ENCODE measurements around the gene WDR1. TPM values are rescaled to one million over a fixed set of nuclear protein-coding genes. Genes with fewer than 3 reads are reported as not detected.

Gene WDR1
- total and polyA plus RNA-seq, 4 experiments from 2014 or later, result 295 to 348 (median 318) TPM

GRCh38 chr4:10151182-10151581 is 34.6 kb upstream of the WDR1 start:
- Histone ChIP-seq H3K27ac (ENCODE audit: low read depth, low read length) (no peak overlapping the region), H3K4me1 (ENCODE audit: insufficient read depth, low read length) (no peaks in the 10 kb centered on the region), H3K36me3 (ENCODE audit: insufficient read depth, low read length) (no peaks in the 10 kb centered on the region), H3K27me3 (ENCODE audit: insufficient read depth, low read length) (no peaks in the 10 kb centered on the region), H3K9me3 (ENCODE audit: control insufficient read depth in 1 of 2, low read length in 2 of 2) (no peaks in the 10 kb centered on the region), H3K4me3 (ENCODE audit: low read length in 2 of 2) (no peak overlapping the region)
- ChIA-PET POLR2A (ENCODE audit: partially characterized antibody) (no interaction called here), CTCF (ENCODE audit: partially characterized antibody) (interaction anchor here (1.5 to 2.7 kb wide), 3 partner anchors 9 to 387 kb away, joined by 4 to 9 read pairs (median 6); partner anchors contain the start of gene WDR1)
- Mint-ChIP-seq H3K36me3 (no peaks in the 10 kb centered on the region), H3K4me3 (no peak overlapping the region), H3K9me3 (no peaks in the 10 kb centered on the region), H3K27me3 (peaks cover 0 to 1% of the 10 kb centered on the region in 2 donors), H3K4me1 (no peaks in the 10 kb centered on the region), H3K27ac (no peak overlapping the region)
- no peak for DNase-seq
- intact Hi-C loops (cut with micrococcal nuclease), result no loop called here

DNA sequence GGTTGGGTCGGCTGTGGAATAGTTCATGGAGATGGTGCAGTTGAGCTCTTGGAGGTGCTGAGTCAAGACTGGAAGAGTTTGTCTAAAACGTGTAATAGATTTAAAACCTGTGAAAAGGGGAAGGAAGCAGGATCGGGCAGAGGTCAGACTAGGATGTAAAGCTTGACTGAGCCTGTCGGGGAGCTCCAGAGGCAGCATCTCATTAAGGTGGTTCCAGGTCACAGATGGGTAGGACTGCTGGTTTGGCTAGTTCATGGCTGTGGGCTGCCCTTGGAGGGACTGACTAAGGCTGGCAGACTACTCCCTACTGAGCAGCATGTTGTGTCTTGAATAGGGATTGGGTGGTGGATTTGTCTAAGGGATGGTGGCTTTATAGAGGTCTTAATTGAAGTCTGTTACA is 28.4 kb upstream of the WDR1 start:
- no peaks in the 10 kb centered on the region for H3K4me1 Mint-ChIP-seq
- H3K9me3 ChIP-seq (ENCODE audit: control insufficient read depth in 1 of 2, low read length in 2 of 2), result no peaks in the 10 kb centered on the region
- ChIA-PET POLR2A (ENCODE audit: partially characterized antibody) (no interaction called here), CTCF (ENCODE audit: partially characterized antibody) (interaction anchor here (1.0 kb wide), 1 partner anchor 15 kb away, joined by 3 read pairs; no protein-coding TSS in a partner anchor)
- H3K36me3 Mint-ChIP-seq, result no peaks in the 10 kb centered on the region
- DNase-seq, result no peak
- H3K27ac Mint-ChIP-seq, result no peak overlapping the region
- no peaks in the 10 kb centered on the region for H3K27me3 ChIP-seq (ENCODE audit: insufficient read depth, low read length)
- H3K9me3 Mint-ChIP-seq, result no peaks in the 10 kb centered on the region
- peaks cover 0 to 2% of the 10 kb centered on the region in 2 donors for H3K27me3 Mint-ChIP-seq
- H3K4me3 ChIP-seq (ENCODE audit: low read length in 2 of 2), result no peak overlapping the region
- no peak overlapping the region for H3K4me3 Mint-ChIP-seq
- intact Hi-C loops (cut with micrococcal nuclease), result no loop called here
- H3K4me1 ChIP-seq (ENCODE audit: insufficient read depth, low read length), result no peaks in the 10 kb centered on the region
- no peaks in the 10 kb centered on the region for H3K36me3 ChIP-seq (ENCODE audit: insufficient read depth, low read length)
- no peak overlapping the region for H3K27ac ChIP-seq (ENCODE audit: low read depth, low read length)

DNA sequence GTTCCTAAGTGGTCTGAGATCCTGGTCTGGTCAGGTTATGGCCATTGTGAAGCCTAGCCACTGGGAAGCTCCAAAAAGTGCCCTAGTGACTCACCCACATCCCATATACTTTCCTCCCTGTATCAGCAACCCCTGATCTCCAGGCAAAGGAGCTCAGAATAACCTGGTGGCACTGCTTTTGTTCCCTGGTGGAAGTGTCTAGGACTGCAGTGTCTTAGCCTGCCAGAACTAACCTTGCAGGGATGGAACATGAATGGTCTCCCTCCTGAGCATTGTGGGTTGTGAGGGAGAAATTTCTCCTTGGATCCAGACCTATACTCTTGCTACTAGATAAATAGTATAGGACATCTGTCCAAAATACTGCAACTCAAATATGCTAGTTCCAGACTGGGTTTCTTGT is 27.9 kb upstream of the WDR1 start:
- intact Hi-C loops (cut with micrococcal nuclease), result no loop called here
- no peaks in the 10 kb centered on the region for H3K4me1 Mint-ChIP-seq
- Histone ChIP-seq H3K4me3 (ENCODE audit: low read length in 2 of 2) (no peak overlapping the region), H3K27ac (ENCODE audit: low read depth, low read length) (no peak overlapping the region), H3K36me3 (ENCODE audit: insufficient read depth, low read length) (no peaks in the 10 kb centered on the region), H3K4me1 (ENCODE audit: insufficient read depth, low read length) (no peaks in the 10 kb centered on the region), H3K27me3 (ENCODE audit: insufficient read depth, low read length) (no peaks in the 10 kb centered on the region), H3K9me3 (ENCODE audit: control insufficient read depth in 1 of 2, low read length in 2 of 2) (no peaks in the 10 kb centered on the region)
- CTCF ChIA-PET (ENCODE audit: partially characterized antibody), result interaction anchor here (1.0 kb wide), 1 partner anchor 15 kb away, joined by 3 read pairs; no protein-coding TSS in a partner anchor
- no peak overlapping the region for H3K4me3 Mint-ChIP-seq
- no peaks in the 10 kb centered on the region for H3K9me3 Mint-ChIP-seq
- H3K27me3 Mint-ChIP-seq, result peaks cover 0 to 2% of the 10 kb centered on the region in 2 donors
- DNase-seq, result no peak
- POLR2A ChIA-PET (ENCODE audit: partially characterized antibody), result no interaction called here
- no peak overlapping the region for H3K27ac Mint-ChIP-seq
- no peaks in the 10 kb centered on the region for H3K36me3 Mint-ChIP-seq

GRCh38 chr4:10143171-10143570 is 26.6 kb upstream of the WDR1 start:
- ChIA-PET POLR2A (ENCODE audit: partially characterized antibody) (no interaction called here), CTCF (ENCODE audit: partially characterized antibody) (interaction anchor here (1.0 to 1.5 kb wide), 3 partner anchors 11 to 22 kb away, joined by 3 to 4 read pairs (median 3); no protein-coding TSS in a partner anchor)
- Histone ChIP-seq H3K4me1 (ENCODE audit: insufficient read depth, low read length) (no peaks in the 10 kb centered on the region), H3K27ac (ENCODE audit: low read depth, low read length) (no peak overlapping the region), H3K27me3 (ENCODE audit: insufficient read depth, low read length) (no peaks in the 10 kb centered on the region), H3K36me3 (ENCODE audit: insufficient read depth, low read length) (no peaks in the 10 kb centered on the region), H3K9me3 (ENCODE audit: control insufficient read depth in 1 of 2, low read length in 2 of 2) (no peaks in the 10 kb centered on the region), H3K4me3 (ENCODE audit: low read length in 2 of 2) (no peak overlapping the region)
- Mint-ChIP-seq H3K27ac (no peak overlapping the region), H3K9me3 (no peaks in the 10 kb centered on the region), H3K36me3 (no peaks in the 10 kb centered on the region), H3K4me1 (no peaks in the 10 kb centered on the region), H3K4me3 (no peak overlapping the region), H3K27me3 (peaks cover 0 to 2% of the 10 kb centered on the region in 2 donors)
- no peak for DNase-seq
- intact Hi-C loops (cut with micrococcal nuclease), result no loop called here

DNA sequence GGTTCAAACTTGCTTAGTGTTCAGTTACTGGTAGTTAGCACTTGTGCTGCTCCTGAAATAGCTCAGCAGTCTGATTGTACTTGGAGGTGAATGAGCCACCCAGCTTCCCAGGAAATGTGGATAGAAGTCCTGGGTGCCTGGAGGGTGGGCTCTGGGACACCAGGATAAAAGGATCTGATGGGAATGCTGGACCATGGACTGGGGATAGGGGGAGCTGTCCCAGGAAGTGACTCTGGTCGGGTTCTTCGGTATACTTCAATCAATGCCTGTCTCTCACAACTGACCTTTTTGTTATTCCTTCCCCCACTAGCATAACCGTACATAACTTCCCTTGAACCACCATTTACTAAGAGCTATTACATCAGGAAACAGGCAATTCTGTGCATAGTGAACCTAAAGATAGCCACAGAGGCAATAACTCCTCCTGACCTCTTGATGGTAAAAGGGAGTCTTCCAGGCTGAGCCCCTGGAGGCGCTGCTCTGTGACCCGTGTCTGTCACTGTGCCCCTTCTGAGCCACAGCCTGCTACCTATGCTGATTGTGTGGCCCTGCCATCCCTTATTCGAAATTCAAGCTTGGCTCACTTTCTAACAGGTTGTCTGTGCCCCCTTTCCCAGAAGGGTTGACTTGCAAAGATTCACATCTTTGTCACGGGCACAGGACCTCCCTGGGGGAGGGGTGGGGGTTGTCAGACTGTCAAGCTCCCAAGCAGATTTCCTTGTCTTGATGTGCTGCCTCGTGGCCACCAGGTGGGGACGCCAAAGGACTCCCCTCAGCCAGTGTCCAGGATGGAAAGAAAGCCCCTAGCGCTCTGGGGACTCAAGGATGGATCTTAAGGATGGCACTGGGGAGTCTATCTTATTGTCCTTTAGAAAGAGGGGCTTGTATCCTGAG is 24.5 kb upstream of the WDR1 start:
- Histone ChIP-seq H3K27ac (ENCODE audit: low read depth, low read length) (no peak overlapping the region), H3K36me3 (ENCODE audit: insufficient read depth, low read length) (no peaks in the 10 kb centered on the region), H3K4me1 (ENCODE audit: insufficient read depth, low read length) (no peaks in the 10 kb centered on the region), H3K4me3 (ENCODE audit: low read length in 2 of 2) (no peak overlapping the region), H3K9me3 (ENCODE audit: control insufficient read depth in 1 of 2, low read length in 2 of 2) (no peaks in the 10 kb centered on the region), H3K27me3 (ENCODE audit: insufficient read depth, low read length) (no peaks in the 10 kb centered on the region)
- no peak overlapping the region for H3K27ac Mint-ChIP-seq
- no peak overlapping the region for H3K4me3 Mint-ChIP-seq
- POLR2A ChIA-PET (ENCODE audit: partially characterized antibody), result no interaction called here
- H3K36me3 Mint-ChIP-seq, result no peaks in the 10 kb centered on the region
- DNase-seq, result no peak
- intact Hi-C loops (cut with micrococcal nuclease), result no loop called here
- H3K4me1 Mint-ChIP-seq, result no peaks in the 10 kb centered on the region
- H3K27me3 Mint-ChIP-seq, result peaks cover 0 to 4% of the 10 kb centered on the region in 2 donors
- CTCF ChIA-PET (ENCODE audit: partially characterized antibody), result interaction anchor here (1.6 kb wide), 1 partner anchor 17 kb away, joined by 4 read pairs; no protein-coding TSS in a partner anchor
- no peaks in the 10 kb centered on the region for H3K9me3 Mint-ChIP-seq

- H3K27ac ChIP-seq (ENCODE audit: low read depth, low read length), result no peak overlapping the region
- no peak overlapping the region for H3K4me3 ChIP-seq (ENCODE audit: low read length in 2 of 2)
- H3K4me1 Mint-ChIP-seq, result no peaks in the 10 kb centered on the region
- H3K27ac Mint-ChIP-seq, result no peak overlapping the region
- ChIA-PET POLR2A (ENCODE audit: partially characterized antibody) (no interaction called here), CTCF (ENCODE audit: partially characterized antibody) (no interaction called here)
- no peaks in the 10 kb centered on the region for H3K27me3 ChIP-seq (ENCODE audit: insufficient read depth, low read length)
- intact Hi-C loops (cut with micrococcal nuclease), result no loop called here
- H3K36me3 ChIP-seq (ENCODE audit: insufficient read depth, low read length), result no peaks in the 10 kb centered on the region
- no peaks in the 10 kb centered on the region for H3K36me3 Mint-ChIP-seq
- peaks cover 0 to 4% of the 10 kb centered on the region in 2 donors for H3K27me3 Mint-ChIP-seq
- H3K9me3 Mint-ChIP-seq, result no peaks in the 10 kb centered on the region
- H3K4me1 ChIP-seq (ENCODE audit: insufficient read depth, low read length), result no peaks in the 10 kb centered on the region
- H3K9me3 ChIP-seq (ENCODE audit: control insufficient read depth in 1 of 2, low read length in 2 of 2), result no peaks in the 10 kb centered on the region
- H3K4me3 Mint-ChIP-seq, result no peak overlapping the region
- DNase-seq, result no peak
These were observed 22.9 kb upstream of the WDR1 start for GRCh38 chr4:10139518-10139917.

- ChIA-PET POLR2A (ENCODE audit: partially characterized antibody) (no interaction called here), CTCF (ENCODE audit: partially characterized antibody) (interaction anchor here (1.5 kb wide), 1 partner anchor 18 kb away, joined by 3 read pairs; the partner anchor contains the start of gene WDR1)
These were observed 18.7 kb upstream of the WDR1 start for GRCh38 chr4:10135260-10135659.

More at GRCh38 chr4:10135260-10135659, 18.7 kb upstream of the WDR1 start:
- Histone ChIP-seq H3K27me3 (ENCODE audit: insufficient read depth, low read length) (no peaks in the 10 kb centered on the region), H3K9me3 (ENCODE audit: control insufficient read depth in 1 of 2, low read length in 2 of 2) (no peaks in the 10 kb centered on the region), H3K4me3 (ENCODE audit: low read length in 2 of 2) (no peak overlapping the region), H3K36me3 (ENCODE audit: insufficient read depth, low read length) (no peaks in the 10 kb centered on the region), H3K27ac (ENCODE audit: low read depth, low read length) (no peak overlapping the region), H3K4me1 (ENCODE audit: insufficient read depth, low read length) (no peaks in the 10 kb centered on the region)
- Mint-ChIP-seq H3K36me3 (no peaks in the 10 kb centered on the region), H3K27me3 (peaks cover 0 to 3% of the 10 kb centered on the region in 2 donors), H3K4me1 (no peaks in the 10 kb centered on the region), H3K4me3 (no peak overlapping the region), H3K9me3 (no peaks in the 10 kb centered on the region), H3K27ac (no peak overlapping the region)
- intact Hi-C loops (cut with micrococcal nuclease), result no loop called here
- DNase-seq, result no peak

Data from CD4-positive, alpha-beta memory T cell (primary cell).